Measurements from ENCODE around the gene CDH11.

Gene CDH11

DNA sequence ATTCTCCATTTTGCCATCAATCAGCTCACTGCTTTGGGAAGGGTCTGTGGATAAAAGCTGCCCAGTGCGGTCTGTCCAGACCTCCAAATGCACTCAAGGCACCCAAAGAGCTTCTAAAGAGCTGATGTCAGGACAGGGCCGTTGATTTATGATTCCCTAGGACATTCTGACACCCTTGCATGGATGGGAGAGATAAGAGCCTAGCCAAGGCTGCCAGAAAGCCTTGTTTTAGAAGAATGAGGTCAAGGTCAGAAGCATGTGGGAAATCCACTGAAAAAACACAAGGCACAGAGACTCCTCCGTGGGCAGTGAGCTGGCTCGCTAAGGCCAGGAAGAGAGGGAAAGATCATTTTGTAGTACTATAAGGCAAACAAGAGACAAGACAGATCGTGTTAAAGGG lies 214.0 kb downstream of the CDH11 start:
- DNase-seq (ENCODE audit: low read depth): no peak

DNA sequence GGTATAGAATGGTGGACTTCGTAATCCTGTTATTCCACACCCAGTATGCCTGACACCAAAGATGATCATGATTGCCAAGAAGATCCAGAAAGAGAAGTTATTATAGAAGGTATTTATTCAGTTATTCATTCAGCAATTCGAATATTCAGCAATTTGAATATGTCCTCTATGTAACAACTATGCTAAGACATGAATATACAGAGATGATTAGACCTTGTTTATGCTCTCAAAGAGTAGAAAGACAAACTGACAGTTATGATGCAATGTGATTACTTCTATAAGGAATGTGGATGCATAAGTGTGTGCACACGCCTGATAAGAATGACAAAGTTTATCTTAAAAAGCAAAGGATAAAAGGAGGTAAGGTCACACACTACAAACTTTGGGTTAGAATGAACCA lies 218.1 kb downstream of the CDH11 start:
- DNase-seq (ENCODE audit: low read depth): no peak

DNA sequence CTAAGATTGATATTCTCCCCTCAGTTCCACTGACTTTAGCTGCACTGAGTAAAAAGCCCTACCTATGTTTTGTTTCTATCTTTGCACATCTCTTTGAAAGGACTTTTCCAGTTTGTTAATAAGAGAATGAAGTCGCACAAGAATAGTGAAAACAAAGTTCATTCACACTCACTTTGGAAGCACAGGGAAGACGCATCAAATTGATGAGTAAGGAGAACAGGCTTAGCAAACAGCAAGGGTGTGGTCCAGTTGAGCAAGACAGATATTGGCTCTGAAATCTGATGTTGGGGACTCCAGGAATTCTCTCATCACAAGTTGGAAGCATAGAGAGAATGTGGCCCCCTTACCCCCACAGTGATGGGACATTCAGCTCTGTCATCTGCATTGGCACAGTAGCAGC lies 221.3 kb downstream of the CDH11 start:
- DNase-seq (ENCODE audit: low read depth): no peak

DNA sequence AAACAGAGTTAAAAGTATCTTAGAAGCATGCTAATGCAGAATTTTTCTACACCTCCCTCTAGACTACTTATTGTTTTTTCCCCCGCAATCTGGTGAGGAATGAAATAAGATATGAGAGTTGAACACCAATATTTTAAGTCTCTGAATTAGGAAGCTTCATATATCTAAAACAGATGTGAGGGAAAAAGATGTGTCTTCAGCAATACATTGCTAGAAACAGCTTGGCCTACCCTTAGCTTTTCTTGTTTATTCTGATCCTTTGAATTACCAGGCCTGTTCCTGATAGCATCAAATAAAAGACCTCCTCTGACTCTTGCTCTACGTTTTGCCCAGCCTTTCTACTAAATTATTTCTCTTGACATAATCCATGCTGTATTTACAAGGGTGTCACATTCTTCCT lies 221.8 kb downstream of the CDH11 start:
- no peak for DNase-seq (ENCODE audit: low read depth)

DNA sequence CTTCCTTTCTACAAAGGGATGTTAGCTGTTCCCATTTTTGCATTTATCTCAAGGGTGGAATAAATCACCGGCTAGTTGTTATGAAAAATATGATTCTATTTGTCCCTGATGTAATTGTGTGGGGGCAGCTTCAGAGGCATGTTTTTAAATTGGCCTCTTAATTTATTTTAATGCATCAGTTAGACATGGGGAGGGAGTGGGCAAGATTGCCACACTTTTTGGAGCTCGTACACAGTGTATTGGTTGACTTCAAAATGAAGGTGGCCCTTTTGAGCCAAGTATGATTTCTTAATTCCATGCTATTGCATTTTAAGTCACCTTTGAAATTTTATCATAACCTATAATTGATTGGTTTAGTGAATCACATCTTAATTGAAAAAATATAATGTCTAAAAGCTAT lies 223.7 kb downstream of the CDH11 start:
- no peak for DNase-seq (ENCODE audit: low read depth)
